Small intestine (tissue), 7 donors: ENCODE results near the gene TUBA3C. TPM values are rescaled to one million over a fixed set of nuclear protein-coding genes. Genes with fewer than 3 reads are reported as not detected.

Source experiments
- DNase-seq, 2 donors: peaks; one replicate each; pipeline versions ENCODE4 v3.0.0 to v3.0.0-alpha.2; 2013
- FAIRE-seq: peaks from 2 replicates; lab custom pipeline; 2012; peaks lifted over from hg19 to GRCh38; lab: Jason Lieb, UNC
- H3K27ac ChIP-seq, 3 donors: one replicate each; pipeline ENCODE4 v1.5.1; 2013; ENCODE audit warnings: low read length in 2 of 3, mild to moderate bottlenecking in 2 of 3, control low read depth in 1 of 3, inconsistent platforms in 1 of 3, low read depth in 1 of 3, moderate library complexity in 1 of 3
- H3K27me3 ChIP-seq, 3 donors: one replicate each; pipeline ENCODE4 v1.6.1; 2013; ENCODE audit warnings: low read length in 3 of 3, inconsistent platforms in 1 of 3; ENCODE audit not compliant: control insufficient read depth in 3 of 3, insufficient read depth in 3 of 3
- H3K36me3 ChIP-seq, 3 donors: one replicate each; pipeline ENCODE4 v1.6.1; 2013; ENCODE audit warnings: low read length in 3 of 3, inconsistent platforms in 1 of 3, low read depth in 1 of 3, mild to moderate bottlenecking in 1 of 3, moderate library complexity in 1 of 3; ENCODE audit not compliant: control insufficient read depth in 3 of 3, insufficient read depth in 2 of 3
- H3K4me1 ChIP-seq, 3 donors: one replicate each; pipeline ENCODE4 v1.6.1; 2013; ENCODE audit warnings: low read length in 2 of 3, inconsistent platforms in 1 of 3, low read depth in 1 of 3, mild to moderate bottlenecking in 1 of 3, moderate library complexity in 1 of 3; ENCODE audit not compliant: control insufficient read depth in 3 of 3, insufficient read depth in 2 of 3
- H3K4me3 ChIP-seq, 3 donors: one replicate each; pipeline ENCODE4 v1.5.1; 2013; ENCODE audit warnings: low read length in 3 of 3, control low read depth in 1 of 3, inconsistent platforms in 1 of 3, low read depth in 1 of 3, mild to moderate bottlenecking in 1 of 3, moderate library complexity in 1 of 3
- H3K9me3 ChIP-seq, 2 donors: one replicate each; pipeline ENCODE4 v1.6.1; 2013; ENCODE audit warnings: low read depth in 1 of 2, low read length in 1 of 2; ENCODE audit not compliant: control insufficient read depth in 2 of 2, insufficient read depth in 1 of 2
- WGBS, 3 donors: extraction: QIAGEN DNeasy Blood & Tissue Kit; methylation state at CpG; one replicate each; pipeline ENCODE4 v1.1.7; 2013; 5-methylcytosine and 5-hydroxymethylcytosine counted together
- polyA plus RNA-seq, 4 donors: library from polyadenylated mRNA; stranded (reverse) in 3 of 4; unstranded in 1 of 4; fragments of 200-250 nt in 3 of 4; fragments of 120-200 nt in 1 of 4; gene quantifications; one replicate each; pipeline versions ENCODE4 v1.2.1 to v1.2.3, GENCODE V29; 2013
- donor health status: healthy with polysubstance abuse.
- donor health status: control.
- donor health status: control.
- donor health status: Bipolar disorder and iron deficiency.
- donor health status: healthy.

Gene TUBA3C
- polyA plus RNA-seq, 4 donors = not detected

- DNase-seq (no peak), FAIRE-seq (no peak)
- no peaks in the 10 kb centered on the region for H3K27me3 ChIP-seq
- H3K9me3 ChIP-seq = peaks cover 1 to 56% of the 10 kb centered on the region in 2 donors
- no peak overlapping the region for H3K4me3 ChIP-seq
- no peaks in the 10 kb centered on the region for H3K4me1 ChIP-seq
- WGBS, 3 donors = 68 to 70% (median 69%) methylated on average over 6 of the region's 6 CpGs
- H3K27ac ChIP-seq = no peak overlapping the region
- H3K36me3 ChIP-seq = no peaks in the 10 kb centered on the region
Observed at GRCh38 chr13:19172647-19173030, 9.0 kb downstream of the TUBA3C start.

DNA sequence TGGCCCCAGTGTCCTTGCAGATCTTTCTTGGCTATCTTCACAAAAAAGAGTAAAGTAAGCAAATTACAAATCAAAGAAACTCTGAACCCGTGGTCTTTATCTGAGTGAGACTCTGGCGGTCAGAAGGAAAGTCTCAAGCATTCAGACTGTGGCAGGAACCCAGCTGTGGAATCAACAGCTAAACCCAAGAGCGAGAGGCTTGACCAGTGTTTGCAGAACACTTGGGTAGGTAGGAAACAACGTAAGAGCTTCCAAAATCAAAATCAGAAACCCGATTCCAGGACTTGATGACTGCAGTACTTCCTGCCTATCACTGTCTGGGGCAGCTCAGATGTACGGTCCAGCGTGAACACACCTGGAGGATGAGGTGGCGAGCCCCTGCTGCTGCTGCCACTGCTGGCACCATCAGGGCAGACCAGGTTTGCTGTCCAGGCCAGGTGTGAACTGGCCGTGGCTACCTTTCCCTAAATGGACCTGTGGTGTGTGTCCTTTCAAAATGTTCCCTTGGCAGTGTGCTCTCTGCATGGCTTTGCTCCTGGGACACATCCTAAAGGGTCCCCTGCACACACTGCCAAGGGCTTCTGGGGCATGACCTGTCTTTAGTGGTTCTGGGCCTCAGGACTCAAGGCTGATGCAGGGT, 9.5 kb downstream of the TUBA3C start:
- Histone ChIP-seq H3K4me1 (no peaks in the 10 kb centered on the region), H3K36me3 (no peaks in the 10 kb centered on the region), H3K27ac (no peak overlapping the region), H3K4me3 (no peak overlapping the region), H3K9me3 (peaks cover 1 to 58% of the 10 kb centered on the region in 2 donors), H3K27me3 (no peaks in the 10 kb centered on the region)
- no peak for DNase-seq
- no peak for FAIRE-seq
- WGBS, 3 donors = 63 to 70% (median 63%) methylated on average over 9 of the region's 9 CpGs

- no peak overlapping the region for H3K4me3 ChIP-seq
- H3K27ac ChIP-seq = no peak overlapping the region
- no peaks in the 10 kb centered on the region for H3K4me1 ChIP-seq
- no peak for FAIRE-seq
- no peaks in the 10 kb centered on the region for H3K36me3 ChIP-seq
- no peaks in the 10 kb centered on the region for H3K27me3 ChIP-seq
- no peak for DNase-seq
- peaks cover 1 to 59% of the 10 kb centered on the region in 2 donors for H3K9me3 ChIP-seq
- WGBS, 3 donors = 83 to 91% (median 84%) methylated on average over 7 of the region's 7 CpGs
Observed at GRCh38 chr13:19171563-19171962, 10.1 kb downstream of the TUBA3C start.

GRCh38 chr13:19169991-19170390, 11.6 kb downstream of the TUBA3C start:
- Histone ChIP-seq H3K27me3 (no peaks in the 10 kb centered on the region), H3K36me3 (no peaks in the 10 kb centered on the region), H3K27ac (no peak overlapping the region), H3K4me3 (no peak overlapping the region), H3K4me1 (no peaks in the 10 kb centered on the region), H3K9me3 (peaks cover 2 to 59% of the 10 kb centered on the region in 2 donors)
- DNase-seq (no peak), FAIRE-seq (no peak)
- WGBS, 3 donors = 50 to 61% (median 61%) methylated on average over 4 of the region's 4 CpGs

DNA sequence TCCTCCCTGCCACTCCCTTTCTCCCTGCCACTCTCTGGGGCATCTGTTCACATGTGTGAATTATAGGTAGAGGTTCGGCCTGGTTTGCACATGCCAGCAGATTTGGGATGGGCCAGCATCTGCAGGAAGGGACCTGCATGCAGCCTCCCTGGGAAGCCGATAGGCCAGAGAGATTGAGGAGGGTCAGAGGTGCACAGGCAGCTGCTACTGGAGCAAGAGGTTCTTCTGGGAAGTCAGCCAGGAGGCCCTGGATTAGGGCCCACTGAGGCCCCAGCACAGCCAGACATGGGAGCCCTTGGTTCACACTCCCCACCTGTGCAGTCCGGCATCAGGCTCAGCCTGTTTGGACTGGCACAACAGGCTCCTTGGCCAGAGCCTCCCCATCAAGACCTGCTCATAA, 12.1 kb downstream of the TUBA3C start:
- Histone ChIP-seq H3K36me3 (no peaks in the 10 kb centered on the region), H3K9me3 (peaks cover 4 to 57% of the 10 kb centered on the region in 2 donors), H3K4me3 (no peak overlapping the region), H3K27ac (no peak overlapping the region), H3K27me3 (no peaks in the 10 kb centered on the region), H3K4me1 (no peaks in the 10 kb centered on the region)
- DNase-seq (no peak), FAIRE-seq (no peak)
- 78 to 96% (median 87%) methylated on average over 3 of the region's 3 CpGs for WGBS, 3 donors

DNA sequence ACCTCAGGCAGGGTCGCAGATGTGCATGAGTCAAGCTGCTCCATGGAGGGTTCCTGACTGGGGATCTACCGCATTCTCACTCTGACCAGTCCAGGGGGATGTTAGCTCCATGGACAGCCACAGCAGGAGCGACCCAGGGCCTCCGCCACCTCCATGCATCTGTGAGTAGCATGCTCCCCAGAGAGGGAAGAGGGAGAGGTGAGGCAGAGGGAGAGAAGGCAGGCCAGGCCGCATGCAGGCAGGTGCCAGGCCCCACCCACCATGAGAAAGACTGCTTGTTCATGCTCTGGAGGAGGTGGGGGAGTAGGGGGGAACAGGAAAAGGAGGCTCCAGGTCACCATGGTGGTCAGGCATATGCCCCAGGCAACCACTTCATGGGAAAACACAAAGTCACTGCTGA, 20.3 kb downstream of the TUBA3C start:
- H3K27me3 ChIP-seq = no peaks in the 10 kb centered on the region
- FAIRE-seq = no peak
- peaks cover 2 to 70% of the 10 kb centered on the region in 2 donors for H3K9me3 ChIP-seq
- no peaks in the 10 kb centered on the region for H3K36me3 ChIP-seq
- DNase-seq = no peak
- H3K4me3 ChIP-seq = no peak overlapping the region
- WGBS, 3 donors = 61 to 77% (median 76%) methylated on average over 5 of the region's 5 CpGs
- no peaks in the 10 kb centered on the region for H3K4me1 ChIP-seq
- H3K27ac ChIP-seq = no peak overlapping the region

DNA sequence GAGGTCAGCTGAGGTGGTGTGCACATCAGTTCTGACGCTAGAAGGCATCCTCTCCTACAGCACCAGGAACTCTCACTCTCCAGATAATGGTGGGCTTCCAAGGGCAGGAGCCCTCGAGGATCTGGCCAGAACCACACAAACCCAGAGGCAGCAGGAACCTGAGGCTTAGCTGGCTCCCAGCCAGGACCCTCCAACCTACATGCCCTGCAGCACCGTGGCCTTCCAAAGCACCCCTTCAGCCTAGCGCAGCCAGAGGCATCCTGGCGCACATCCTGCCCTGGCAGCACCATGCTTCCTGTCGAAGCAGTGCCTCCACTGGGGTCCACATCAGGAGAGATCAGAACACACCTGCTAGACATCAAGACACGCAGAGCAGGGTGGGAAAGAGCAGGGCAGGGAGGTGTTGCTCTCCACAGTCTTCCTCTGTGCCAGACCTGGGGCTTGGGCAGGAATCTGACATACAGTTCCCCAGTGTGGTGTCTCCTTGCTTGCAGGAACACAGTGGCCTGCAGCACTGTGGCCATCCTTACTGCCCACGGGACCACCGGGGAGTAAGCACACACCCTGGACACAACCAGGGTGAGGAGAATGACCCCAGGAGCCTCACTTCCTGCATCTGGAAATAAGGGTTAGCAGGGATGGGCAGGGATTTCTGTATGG, 21.7 kb downstream of the TUBA3C start:
- Histone ChIP-seq H3K27ac (no peak overlapping the region), H3K4me3 (no peak overlapping the region), H3K36me3 (no peaks in the 10 kb centered on the region), H3K9me3 (peaks cover under 1 to 73% of the 10 kb centered on the region in 2 donors), H3K4me1 (no peaks in the 10 kb centered on the region), H3K27me3 (no peaks in the 10 kb centered on the region)
- DNase-seq = no peak
- 70 to 75% (median 71%) methylated on average over 9 of the region's 9 CpGs for WGBS, 3 donors
- no peak for FAIRE-seq

GRCh38 chr13:19159181-19159580, 22.4 kb downstream of the TUBA3C start:
- Histone ChIP-seq H3K27me3 (no peaks in the 10 kb centered on the region), H3K27ac (no peak overlapping the region), H3K4me1 (no peaks in the 10 kb centered on the region), H3K9me3 (peaks cover 0 to 79% of the 10 kb centered on the region in 2 donors), H3K36me3 (no peaks in the 10 kb centered on the region), H3K4me3 (no peak overlapping the region)
- no peak for FAIRE-seq
- WGBS, 3 donors = 69 to 86% (median 75%) methylated on average over 2 of the region's 2 CpGs
- no peak for DNase-seq
